Fibroblast of the aortic adventitia (primary cell): Measurements from ENCODE around the gene WFDC2. TPM values are rescaled to one million over a fixed set of nuclear protein-coding genes. Genes with fewer than 3 reads are reported as not detected.

Experiments used
- DNase-seq: peaks from one replicate; pipeline ENCODE4 v3.0.0-alpha.2; 2010; ENCODE audit warnings: low read depth
- H3K4me3 ChIP-seq: 2 replicates; pipeline ENCODE4 v1.5.1; 2011; ENCODE audit warnings: low read depth, mild to moderate bottlenecking, control low read depth, low read length, moderate library complexity
- total RNA-seq: library from RNA; depleted of rRNA; stranded (reverse); fragments of >200 nt; gene quantifications from 2 replicates; pipeline ENCODE4 v1.2.3, GENCODE V29; 2012; ENCODE audit warnings: low replicate concordance
- TF ChIP-seq, protein P1 (sequence below): IDR thresholded peaks from 2 replicates; pipeline ENCODE4 v1.5.1; 2011; ENCODE audit warnings: mild to moderate bottlenecking, low read length, control low read depth, inconsistent platforms; ENCODE audit not compliant: insufficient read depth

WFDC2 gene
- total RNA-seq, 1 donor: not detected

DNA sequence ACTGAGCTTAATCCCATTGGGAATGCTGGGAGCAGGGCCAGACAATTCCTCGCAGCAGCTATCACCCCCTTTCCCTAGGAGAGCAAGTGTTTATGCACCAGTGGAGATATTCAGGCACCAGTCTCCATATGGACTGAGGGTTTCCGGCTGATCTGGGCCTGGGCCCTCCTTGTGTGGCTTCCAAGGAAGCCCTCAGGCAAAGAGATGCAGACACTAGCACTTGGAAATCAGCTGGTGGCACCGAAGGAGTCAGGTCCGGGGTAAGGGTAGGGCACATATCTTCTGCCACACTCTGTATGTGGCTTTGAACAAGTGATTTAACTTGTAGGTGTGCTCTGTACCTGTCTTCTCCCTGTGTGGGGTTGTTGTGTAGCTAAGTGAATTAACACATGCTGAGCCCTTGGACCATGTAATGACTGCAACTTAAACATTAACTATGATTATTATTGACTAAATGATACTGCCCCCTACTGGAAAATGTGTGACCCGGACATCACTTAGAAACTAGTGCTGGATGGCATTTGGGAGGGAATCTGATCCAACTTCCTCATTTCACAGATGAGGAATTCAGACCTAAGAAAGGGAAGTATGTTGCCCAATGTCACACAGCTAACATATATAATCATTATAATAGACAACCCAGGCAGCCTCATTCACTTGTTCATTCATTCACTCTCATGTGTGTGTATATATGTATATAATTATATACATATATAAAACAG lies 19.3 kb upstream of the WFDC2 start:
- peak; percentile 72 for DNase-seq
- TF ChIP-seq, protein P1, sequence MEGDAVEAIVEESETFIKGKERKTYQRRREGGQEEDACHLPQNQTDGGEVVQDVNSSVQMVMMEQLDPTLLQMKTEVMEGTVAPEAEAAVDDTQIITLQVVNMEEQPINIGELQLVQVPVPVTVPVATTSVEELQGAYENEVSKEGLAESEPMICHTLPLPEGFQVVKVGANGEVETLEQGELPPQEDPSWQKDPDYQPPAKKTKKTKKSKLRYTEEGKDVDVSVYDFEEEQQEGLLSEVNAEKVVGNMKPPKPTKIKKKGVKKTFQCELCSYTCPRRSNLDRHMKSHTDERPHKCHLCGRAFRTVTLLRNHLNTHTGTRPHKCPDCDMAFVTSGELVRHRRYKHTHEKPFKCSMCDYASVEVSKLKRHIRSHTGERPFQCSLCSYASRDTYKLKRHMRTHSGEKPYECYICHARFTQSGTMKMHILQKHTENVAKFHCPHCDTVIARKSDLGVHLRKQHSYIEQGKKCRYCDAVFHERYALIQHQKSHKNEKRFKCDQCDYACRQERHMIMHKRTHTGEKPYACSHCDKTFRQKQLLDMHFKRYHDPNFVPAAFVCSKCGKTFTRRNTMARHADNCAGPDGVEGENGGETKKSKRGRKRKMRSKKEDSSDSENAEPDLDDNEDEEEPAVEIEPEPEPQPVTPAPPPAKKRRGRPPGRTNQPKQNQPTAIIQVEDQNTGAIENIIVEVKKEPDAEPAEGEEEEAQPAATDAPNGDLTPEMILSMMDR: peak; percentile 59

DNA sequence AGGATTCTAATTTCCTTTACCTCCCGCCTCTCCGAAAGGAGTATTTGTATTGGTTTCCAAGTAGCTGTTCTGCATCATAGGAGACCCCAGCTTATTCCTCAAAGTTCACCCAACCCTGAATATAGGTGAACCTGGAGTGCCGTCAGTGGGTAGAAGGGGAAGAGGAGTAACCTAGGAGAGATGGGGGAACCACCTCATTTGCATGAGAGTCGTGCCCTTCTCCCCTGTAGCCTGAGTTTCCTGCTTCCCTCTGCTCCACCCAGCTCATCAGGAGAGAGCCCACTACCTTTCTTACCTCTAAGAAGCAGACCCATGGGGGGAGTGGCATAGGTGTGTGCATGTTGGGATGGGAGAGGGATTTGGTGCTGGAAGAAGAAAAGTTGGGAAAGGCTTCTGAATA lies 17.3 kb upstream of the WFDC2 start:
- no peak overlapping the region for H3K4me3 ChIP-seq
- TF ChIP-seq, protein P1: no peak
- no peak for DNase-seq

More for the DNA sequence above, 19.3 kb upstream of the WFDC2 start:
- H3K4me3 ChIP-seq: no peak overlapping the region

DNA sequence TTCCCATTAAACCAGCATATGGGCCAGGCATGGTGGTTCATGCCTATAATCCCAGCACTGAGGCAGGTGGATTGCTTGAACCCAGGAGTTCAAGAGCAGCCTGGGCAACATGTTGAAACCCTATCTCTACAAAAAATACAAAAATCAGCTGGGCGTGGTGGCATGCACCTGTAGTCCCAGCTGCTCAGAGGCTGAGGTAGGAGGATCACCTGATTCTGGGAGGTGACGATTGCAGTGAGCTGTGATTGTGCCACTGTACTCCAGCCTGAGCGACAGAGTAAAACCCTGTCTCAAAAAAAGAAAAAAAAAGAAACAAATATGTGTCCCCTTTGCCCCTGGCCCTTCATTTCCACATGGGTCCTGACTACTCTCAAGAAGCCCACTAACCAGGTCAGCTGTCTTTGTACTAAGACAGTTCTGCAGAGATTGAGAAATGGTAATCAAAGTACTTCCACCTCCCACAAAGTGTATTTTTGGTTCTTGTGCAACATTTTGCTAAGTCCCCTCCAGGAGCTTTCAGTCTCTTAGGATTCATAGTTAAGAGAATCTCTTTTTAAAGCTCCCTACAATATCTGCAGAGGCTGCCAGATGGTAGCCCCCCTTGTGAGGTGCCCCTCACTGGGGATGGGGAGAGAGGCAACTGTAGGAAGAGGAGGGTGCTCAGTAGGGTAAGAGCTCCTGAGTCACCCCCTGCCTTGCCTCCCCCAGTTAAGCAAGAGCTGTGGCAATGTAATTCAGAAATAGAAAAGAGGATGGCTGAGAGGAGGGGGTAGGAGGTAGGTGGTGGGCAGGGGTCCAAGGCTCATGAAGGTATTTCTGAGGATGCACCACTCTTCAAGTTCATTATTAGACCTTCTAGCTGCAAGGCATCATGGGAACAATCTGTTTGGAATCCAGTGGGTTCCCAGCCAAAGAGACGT lies 16.5 kb upstream of the WFDC2 start:
- DNase-seq: no peak
- TF ChIP-seq, protein P1: no peak

DNA sequence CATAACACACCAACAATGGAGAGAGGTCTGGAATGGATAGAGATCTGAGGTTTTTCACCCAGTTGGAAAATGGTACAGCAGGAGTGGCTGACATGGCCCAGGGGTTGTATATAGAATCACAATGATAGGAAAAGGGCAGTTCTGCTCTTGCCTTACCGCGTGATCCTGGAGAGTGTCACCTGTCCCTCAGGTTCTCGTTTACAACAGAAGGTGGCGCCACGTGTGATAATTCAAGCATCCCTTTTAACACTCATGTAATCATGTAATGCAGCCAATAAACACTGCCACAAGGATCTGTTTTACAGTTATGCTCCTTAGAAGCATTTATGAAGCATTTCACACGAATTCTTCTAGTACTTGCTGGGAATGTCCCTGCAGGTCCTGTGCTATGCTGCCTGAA lies 12.9 kb upstream of the WFDC2 start:
- TF ChIP-seq, protein P1: peak; percentile 5
- no peak overlapping the region for H3K4me3 ChIP-seq
- DNase-seq: no peak

More for the DNA sequence above, 16.5 kb upstream of the WFDC2 start:
- no peak overlapping the region for H3K4me3 ChIP-seq

DNA sequence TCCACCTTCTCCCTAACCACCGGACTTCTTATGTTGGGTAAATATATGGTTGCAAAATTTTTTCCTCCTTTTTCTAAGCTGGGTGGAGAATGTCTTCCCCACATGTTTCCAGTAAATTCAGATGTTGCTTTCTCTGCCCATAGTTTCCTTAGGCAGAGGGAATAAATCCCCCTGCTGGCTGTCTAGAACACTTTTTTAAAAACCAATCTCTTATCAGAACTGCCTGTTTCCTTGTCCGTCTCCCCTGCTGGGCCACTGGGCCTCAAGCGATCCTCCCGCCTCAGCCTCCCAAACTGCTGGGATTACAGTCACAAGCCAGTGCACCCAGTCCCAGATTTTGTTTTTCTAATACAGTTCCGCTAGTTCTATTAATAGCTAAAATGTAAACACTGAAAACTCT lies 9.9 kb upstream of the WFDC2 start:
- TF ChIP-seq, protein P1: peak; percentile 24
- peak; percentile 12 for DNase-seq
- no peak overlapping the region for H3K4me3 ChIP-seq

DNA sequence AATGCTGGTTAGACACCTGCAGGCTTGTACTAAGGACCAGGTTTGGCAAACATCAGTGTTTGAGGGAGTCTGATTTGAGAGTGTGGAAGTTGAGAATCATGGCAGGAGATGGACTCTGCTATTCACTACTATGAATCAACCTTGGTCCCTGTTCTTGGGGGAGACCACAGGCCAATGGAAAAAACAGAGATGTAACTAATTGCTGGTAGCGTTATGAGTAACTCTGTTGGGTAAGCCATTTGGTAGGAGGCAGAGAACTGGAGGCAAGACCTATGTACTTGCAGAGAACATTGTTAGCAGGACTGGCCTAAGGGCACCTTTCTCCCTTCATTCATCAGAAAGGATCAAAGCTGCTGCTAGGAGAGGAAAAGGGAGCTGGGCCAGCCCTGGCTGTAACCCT lies 8.3 kb upstream of the WFDC2 start:
- TF ChIP-seq, protein P1: no peak
- no peak for DNase-seq
- no peak overlapping the region for H3K4me3 ChIP-seq
